SK-N-SH treated with all-trans-retinoic acid at 6 μM for 48 hours (cell line): ENCODE results near the gene PLOD2.

Source experiments
- PPARA ChIP-seq: fragments of 250-450 bp; sonication (Bioruptor Pico); IDR thresholded peaks from 2 replicates; pipeline ENCODE4 v1.5.0; 2020; ENCODE audit warnings: mild to moderate bottlenecking, borderline replicate concordance
- ZNF565 ChIP-seq: fragments of 450-650 bp; formaldehyde crosslinking; conservative IDR thresholded peaks from 2 replicates; pipeline ENCODE4 v1.5.0; 2020; ENCODE audit warnings: low read depth, mild to moderate bottlenecking, moderate library complexity
- ZNF8 ChIP-seq: fragments of 450-650 bp; formaldehyde crosslinking; IDR thresholded peaks from 2 replicates; pipeline ENCODE4 v1.5.0; 2020; ENCODE audit warnings: mild to moderate bottlenecking, moderate library complexity
- TF ChIP-seq, protein P1 (sequence below): fragments of 250-450 bp; sonication (Bioruptor Pico); IDR thresholded peaks from 2 replicates; pipeline ENCODE4 v1.8.0; 2020; ENCODE audit warnings: mild to moderate bottlenecking, moderate library complexity, borderline replicate concordance
- TF ChIP-seq, protein P2 (sequence below): fragments of 250-450 bp; sonication (Bioruptor Pico); IDR thresholded peaks from 2 replicates; pipeline ENCODE4 v1.5.1; 2021; ENCODE audit warnings: mild to moderate bottlenecking, moderate library complexity

DNA sequence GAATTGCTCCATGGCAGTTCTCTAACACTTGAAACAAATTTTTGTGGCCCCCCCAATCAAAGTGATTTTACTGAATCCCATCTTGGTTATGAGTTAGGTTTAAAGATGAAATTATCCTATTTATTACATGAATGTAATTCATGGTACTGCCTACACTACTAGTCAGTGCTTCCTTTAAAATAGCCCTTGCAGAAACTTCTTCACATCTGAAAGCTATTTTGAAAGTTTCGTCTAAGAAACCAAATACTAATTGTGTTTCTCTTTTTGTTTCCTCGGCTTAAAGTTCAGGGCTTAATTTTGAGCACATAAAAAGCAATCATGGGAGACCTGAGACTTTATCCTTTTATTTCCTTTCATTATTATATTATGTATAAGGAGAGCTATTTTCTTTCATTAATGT lies 72.1 kb downstream of the PLOD2 start:
- TF ChIP-seq ZNF565 (CRISPR knock-in tag) (no peak), ZNF8 (CRISPR knock-in tag) (no peak), PPARA (CRISPR knock-in tag) (no peak)
- TF ChIP-seq, protein P1, sequence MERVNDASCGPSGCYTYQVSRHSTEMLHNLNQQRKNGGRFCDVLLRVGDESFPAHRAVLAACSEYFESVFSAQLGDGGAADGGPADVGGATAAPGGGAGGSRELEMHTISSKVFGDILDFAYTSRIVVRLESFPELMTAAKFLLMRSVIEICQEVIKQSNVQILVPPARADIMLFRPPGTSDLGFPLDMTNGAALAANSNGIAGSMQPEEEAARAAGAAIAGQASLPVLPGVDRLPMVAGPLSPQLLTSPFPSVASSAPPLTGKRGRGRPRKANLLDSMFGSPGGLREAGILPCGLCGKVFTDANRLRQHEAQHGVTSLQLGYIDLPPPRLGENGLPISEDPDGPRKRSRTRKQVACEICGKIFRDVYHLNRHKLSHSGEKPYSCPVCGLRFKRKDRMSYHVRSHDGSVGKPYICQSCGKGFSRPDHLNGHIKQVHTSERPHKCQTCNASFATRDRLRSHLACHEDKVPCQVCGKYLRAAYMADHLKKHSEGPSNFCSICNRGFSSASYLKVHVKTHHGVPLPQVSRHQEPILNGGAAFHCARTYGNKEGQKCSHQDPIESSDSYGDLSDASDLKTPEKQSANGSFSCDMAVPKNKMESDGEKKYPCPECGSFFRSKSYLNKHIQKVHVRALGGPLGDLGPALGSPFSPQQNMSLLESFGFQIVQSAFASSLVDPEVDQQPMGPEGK (CRISPR knock-in tag) = no peak
- TF ChIP-seq, protein P2, sequence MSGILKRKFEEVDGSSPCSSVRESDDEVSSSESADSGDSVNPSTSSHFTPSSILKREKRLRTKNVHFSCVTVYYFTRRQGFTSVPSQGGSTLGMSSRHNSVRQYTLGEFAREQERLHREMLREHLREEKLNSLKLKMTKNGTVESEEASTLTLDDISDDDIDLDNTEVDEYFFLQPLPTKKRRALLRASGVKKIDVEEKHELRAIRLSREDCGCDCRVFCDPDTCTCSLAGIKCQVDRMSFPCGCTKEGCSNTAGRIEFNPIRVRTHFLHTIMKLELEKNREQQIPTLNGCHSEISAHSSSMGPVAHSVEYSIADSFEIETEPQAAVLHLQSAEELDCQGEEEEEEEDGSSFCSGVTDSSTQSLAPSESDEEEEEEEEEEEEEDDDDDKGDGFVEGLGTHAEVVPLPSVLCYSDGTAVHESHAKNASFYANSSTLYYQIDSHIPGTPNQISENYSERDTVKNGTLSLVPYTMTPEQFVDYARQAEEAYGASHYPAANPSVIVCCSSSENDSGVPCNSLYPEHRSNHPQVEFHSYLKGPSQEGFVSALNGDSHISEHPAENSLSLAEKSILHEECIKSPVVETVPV (CRISPR knock-in tag) = no peak
